Endothelial cell of umbilical vein (primary cell): Measurements from ENCODE around the gene FBXO7. TPM values are rescaled to one million over a fixed set of nuclear protein-coding genes. Genes with fewer than 3 reads are reported as not detected.

Source experiments
- BruUV-seq: library from RNA; stranded (reverse); fragments of 400-500 nt; replicated peaks from 2 replicates; lab custom pipeline; 2021; lab: Mats Ljungman, UMichigan
- CTCF ChIA-PET: fragments of 300-600, 350-600 bp; sonication (Branson Sonifier 250); formaldehyde crosslinking; loops from one replicate; lab custom pipeline; 2021; ENCODE audit warnings: antibody characterized with exemption, inconsistent platforms; lab: Charles Lee
- POLR2A ChIA-PET: fragments of 300-600, 350-600 bp; sonication (Branson Sonifier 250); formaldehyde crosslinking; loops from one replicate; lab custom pipeline; 2021; ENCODE audit warnings: antibody characterized with exemption, inconsistent platforms; lab: Charles Lee
- DNase-seq: peaks from one replicate; pipeline ENCODE4 v3.0.0-alpha.2; 2011; ENCODE audit warnings: low read depth, low spot score
- FAIRE-seq: peaks from 2 replicates; lab custom pipeline; 2011; peaks lifted over from hg19 to GRCh38; lab: Jason Lieb, UNC
- H2AFZ ChIP-seq: 2 replicates; pipeline ENCODE4 v1.6.0; 2012; ENCODE audit warnings: low read depth, low read length, control low read depth, inconsistent platforms
- H3K27ac ChIP-seq: 2 replicates; pipeline ENCODE4 v1.5.1; 2011; ENCODE audit warnings: low read depth, mild to moderate bottlenecking, control low read depth, low read length, moderate library complexity; ENCODE audit not compliant: insufficient read depth
- H3K27me3 ChIP-seq, 2 experiments: 2 replicates each; pipeline versions ENCODE4 v1.6.0 to v1.6.1; 2011; ENCODE audit warnings: low read length in 2 of 2, mixed read lengths in 1 of 2; ENCODE audit not compliant: control insufficient read depth in 2 of 2, insufficient read depth in 2 of 2
- H3K36me3 ChIP-seq, 2 experiments: 2 replicates in 1 of 2; 3 replicates in 1 of 2; pipeline ENCODE4 v1.5.1; 2011; ENCODE audit warnings: low read length in 2 of 2, mild to moderate bottlenecking in 1 of 2, moderate library complexity in 1 of 2; ENCODE audit not compliant: control insufficient read depth in 2 of 2, insufficient read depth in 2 of 2; ENCODE audit errors: extremely low read depth in 1 of 2
- H3K4me1 ChIP-seq: 3 replicates; pipeline ENCODE4 v1.5.1; 2011; ENCODE audit warnings: mild to moderate bottlenecking, low read length; ENCODE audit not compliant: control insufficient read depth, insufficient read depth; ENCODE audit errors: extremely low read depth
- H3K4me2 ChIP-seq: 2 replicates; pipeline ENCODE4 v1.6.1; 2011; ENCODE audit warnings: low read length, control low read depth, mixed read lengths; ENCODE audit not compliant: insufficient read depth
- H3K4me3 ChIP-seq, 3 experiments: fragments of 200-600 bp in 1 of 3; sonication (generic), shearing (Covaris generic) in 1 of 3; replicated peaks in 1 of 3; 2 replicates each; pipeline ENCODE4 v1.5.1; 2011 to 2016; ENCODE audit warnings: control low read depth in 3 of 3, low read length in 3 of 3, mild to moderate bottlenecking in 2 of 3, inconsistent platforms in 1 of 3, low read depth in 1 of 3, moderate library complexity in 1 of 3; ENCODE audit not compliant: insufficient read depth in 1 of 3
- H3K79me2 ChIP-seq: 2 replicates; pipeline ENCODE4 v1.6.0; 2012; ENCODE audit warnings: low read length, inconsistent platforms; ENCODE audit not compliant: control insufficient read depth, insufficient read depth
- H3K9ac ChIP-seq: replicated peaks from 2 replicates; pipeline ENCODE3; 2011; ENCODE audit warnings: low read length, control low read depth; ENCODE audit not compliant: insufficient read depth; ENCODE audit errors: extremely low read depth
- H3K9me1 ChIP-seq: replicated peaks from 3 replicates; pipeline ENCODE4 v1.6.0; 2011; ENCODE audit warnings: mild to moderate bottlenecking, low read length; ENCODE audit not compliant: control insufficient read depth, insufficient read depth; ENCODE audit errors: extremely low read depth
- H3K9me3 ChIP-seq: replicated peaks from 2 replicates; pipeline ENCODE4 v1.5.1; 2012; ENCODE audit warnings: low read length, inconsistent platforms; ENCODE audit not compliant: control insufficient read depth, insufficient read depth
- H4K20me1 ChIP-seq: replicated peaks from 2 replicates; pipeline ENCODE3; 2011; ENCODE audit warnings: mild to moderate bottlenecking, low read length; ENCODE audit not compliant: control insufficient read depth, insufficient read depth; ENCODE audit errors: extremely low read depth
- EZH2 ChIP-seq: IDR thresholded peaks from 2 replicates; pipeline ENCODE4 v1.6.1; 2012; ENCODE audit warnings: borderline replicate concordance, low read depth, mild to moderate bottlenecking, moderate library complexity, low read length, inconsistent platforms; ENCODE audit not compliant: severe bottlenecking
- FOS ChIP-seq: IDR thresholded peaks from 2 replicates; pipeline ENCODE4 v1.6.1; 2011; ENCODE audit warnings: mild to moderate bottlenecking, low read length, moderate library complexity, borderline replicate concordance; ENCODE audit not compliant: insufficient read depth
- GATA2 ChIP-seq: IDR thresholded peaks from 2 replicates; pipeline ENCODE4 v1.7.0; 2011; ENCODE audit warnings: low read depth, mild to moderate bottlenecking, moderate library complexity, mixed read lengths, low read length; ENCODE audit not compliant: insufficient read length, insufficient read depth
- JUN ChIP-seq: IDR thresholded peaks from 2 replicates; pipeline ENCODE4 v1.6.1; 2011; ENCODE audit warnings: borderline replicate concordance, low read depth; ENCODE audit not compliant: insufficient read length, insufficient read depth
- MYC ChIP-seq: IDR thresholded peaks from one replicate; pipeline ENCODE4 v1.6.1; 2011; ENCODE audit warnings: mild to moderate bottlenecking, low read depth, low read length
- POLR2A ChIP-seq: IDR thresholded peaks from 2 replicates; pipeline ENCODE4 v1.6.1; 2012; ENCODE audit warnings: low read depth, mild to moderate bottlenecking, control low read depth, low read length
- POLR2AphosphoS5 ChIP-seq: IDR thresholded peaks from 2 replicates; pipeline ENCODE4 v1.6.1; 2012; ENCODE audit warnings: low read depth, mild to moderate bottlenecking, control low read depth, low read length, moderate library complexity; ENCODE audit not compliant: insufficient read depth
- dilution Hi-C: fragments of 300-500 bp; cut with MboI; formaldehyde crosslinking; loops from one replicate; pipeline ENCODE4 v1.15.0; 2019; ENCODE audit warnings: low sequenced_read_pairs; ENCODE audit not compliant: extremely low pct_ligation_motif_present
- intact Hi-C: fragments of 100-400 bp; cut with micrococcal nuclease; formaldehyde crosslinking; loops from one replicate; pipeline ENCODE4 v1.10.0; 2022
- polyA plus RNA-seq, 4 experiments: library from polyadenylated mRNA; depleted of rRNA in 3 of 4; stranded (reverse) in 3 of 4; unstranded in 1 of 4; fragments of >200 nt; gene quantifications; 2 replicates each; pipeline versions ENCODE4 v1.2.1 to v1.2.3, GENCODE V29; 2011 to 2012; ENCODE audit warnings: missing spikeins in 1 of 4
- total RNA-seq: library from RNA; stranded (reverse); gene quantifications from 2 replicates; pipeline ENCODE4 v1.2.3, GENCODE V29; 2021
- TF ChIP-seq, protein P1 (sequence below), 2 donors: IDR thresholded peaks; 1 replicate in 1 of 2; 2 replicates in 1 of 2; pipeline ENCODE4 v1.5.1; 2011; ENCODE audit warnings: low read length in 2 of 2, mild to moderate bottlenecking in 2 of 2, moderate library complexity in 2 of 2, control low read depth in 1 of 2, inconsistent platforms in 1 of 2, low read depth in 1 of 2; ENCODE audit not compliant: insufficient read depth in 1 of 2; ENCODE audit errors: extremely low read depth in 1 of 2
- TF ChIP-seq, protein P2 (sequence below): IDR thresholded peaks from 2 replicates; pipeline ENCODE4 v1.6.1; 2011; ENCODE audit not compliant: insufficient read depth, insufficient read length

FBXO7 gene
- total and polyA plus RNA-seq, 2 donors (not counting 3 experiments of a cell fraction or from before 2014, with no cell fraction given) = 81.1 to 112 TPM

- no peak for DNase-seq
- no peak overlapping the region for H3K9ac ChIP-seq
- no peaks in the 10 kb centered on the region for H3K79me2 ChIP-seq
- no peak overlapping the region for H3K4me3 ChIP-seq
- ChIA-PET POLR2A (no interaction called here), CTCF (no interaction called here)
- intact Hi-C loops = no loop called here
- TF ChIP-seq, protein P1, sequence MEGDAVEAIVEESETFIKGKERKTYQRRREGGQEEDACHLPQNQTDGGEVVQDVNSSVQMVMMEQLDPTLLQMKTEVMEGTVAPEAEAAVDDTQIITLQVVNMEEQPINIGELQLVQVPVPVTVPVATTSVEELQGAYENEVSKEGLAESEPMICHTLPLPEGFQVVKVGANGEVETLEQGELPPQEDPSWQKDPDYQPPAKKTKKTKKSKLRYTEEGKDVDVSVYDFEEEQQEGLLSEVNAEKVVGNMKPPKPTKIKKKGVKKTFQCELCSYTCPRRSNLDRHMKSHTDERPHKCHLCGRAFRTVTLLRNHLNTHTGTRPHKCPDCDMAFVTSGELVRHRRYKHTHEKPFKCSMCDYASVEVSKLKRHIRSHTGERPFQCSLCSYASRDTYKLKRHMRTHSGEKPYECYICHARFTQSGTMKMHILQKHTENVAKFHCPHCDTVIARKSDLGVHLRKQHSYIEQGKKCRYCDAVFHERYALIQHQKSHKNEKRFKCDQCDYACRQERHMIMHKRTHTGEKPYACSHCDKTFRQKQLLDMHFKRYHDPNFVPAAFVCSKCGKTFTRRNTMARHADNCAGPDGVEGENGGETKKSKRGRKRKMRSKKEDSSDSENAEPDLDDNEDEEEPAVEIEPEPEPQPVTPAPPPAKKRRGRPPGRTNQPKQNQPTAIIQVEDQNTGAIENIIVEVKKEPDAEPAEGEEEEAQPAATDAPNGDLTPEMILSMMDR (IDR thresholded peaks at IDR 0.05; ENCODE audit: extremely low read depth in 1 of 2, insufficient read depth in 1 of 2, low read depth in 1 of 2, low read length in 2 of 2) = no peak
- TF ChIP-seq MYC (no peak), POLR2AphosphoS5 (no peak), JUN (no peak), EZH2 (no peak), POLR2A (no peak), FOS (no peak), GATA2 (no peak)
- TF ChIP-seq, protein P2, sequence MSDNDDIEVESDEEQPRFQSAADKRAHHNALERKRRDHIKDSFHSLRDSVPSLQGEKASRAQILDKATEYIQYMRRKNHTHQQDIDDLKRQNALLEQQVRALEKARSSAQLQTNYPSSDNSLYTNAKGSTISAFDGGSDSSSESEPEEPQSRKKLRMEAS = no peak
- no peaks in the 10 kb centered on the region for H3K9me3 ChIP-seq
- no peaks in the 10 kb centered on the region for H3K36me3 ChIP-seq
- H3K27me3 ChIP-seq = no peaks in the 10 kb centered on the region
- BruUV-seq = no TSS peak
- H3K4me2 ChIP-seq = no peak overlapping the region
- FAIRE-seq = no peak
- no peak overlapping the region for H3K27ac ChIP-seq
- peaks cover 3% of the 10 kb centered on the region for H3K4me1 ChIP-seq
- no peaks in the 10 kb centered on the region for H4K20me1 ChIP-seq
- no peaks in the 10 kb centered on the region for H3K9me1 ChIP-seq
- no peak overlapping the region for H2AFZ ChIP-seq
- dilution Hi-C loops = no loop called here
Observed at GRCh38 chr22:32536352-32536751, 61.7 kb downstream of the FBXO7 start.
